ENCODE measurements around the gene HUS1B.

The HUS1B gene

DNA sequence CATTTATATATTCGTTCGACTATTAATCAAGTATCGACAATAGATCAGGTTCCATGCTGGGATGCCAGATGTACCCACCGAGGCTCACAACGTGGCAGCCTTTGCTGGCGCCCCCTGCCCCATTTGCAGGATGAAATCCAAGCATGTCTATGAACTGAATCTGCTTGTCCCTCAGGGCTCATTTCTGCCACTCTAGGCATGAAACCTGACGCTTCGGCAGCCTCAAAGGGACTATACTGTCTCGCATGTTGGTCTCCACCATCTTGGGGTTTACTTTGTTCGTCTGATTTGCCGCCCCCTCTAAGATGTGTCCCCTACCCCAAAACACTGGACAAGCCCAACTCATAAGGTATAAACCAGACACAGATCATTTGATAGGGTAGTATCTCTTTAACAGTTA lies 36.7 kb downstream of the HUS1B start:
- no peaks in the 10 kb centered on the region for H3F3A ChIP-seq (ENCODE audit: control insufficient read depth, insufficient read depth)
- TF ChIP-seq, protein P1, sequence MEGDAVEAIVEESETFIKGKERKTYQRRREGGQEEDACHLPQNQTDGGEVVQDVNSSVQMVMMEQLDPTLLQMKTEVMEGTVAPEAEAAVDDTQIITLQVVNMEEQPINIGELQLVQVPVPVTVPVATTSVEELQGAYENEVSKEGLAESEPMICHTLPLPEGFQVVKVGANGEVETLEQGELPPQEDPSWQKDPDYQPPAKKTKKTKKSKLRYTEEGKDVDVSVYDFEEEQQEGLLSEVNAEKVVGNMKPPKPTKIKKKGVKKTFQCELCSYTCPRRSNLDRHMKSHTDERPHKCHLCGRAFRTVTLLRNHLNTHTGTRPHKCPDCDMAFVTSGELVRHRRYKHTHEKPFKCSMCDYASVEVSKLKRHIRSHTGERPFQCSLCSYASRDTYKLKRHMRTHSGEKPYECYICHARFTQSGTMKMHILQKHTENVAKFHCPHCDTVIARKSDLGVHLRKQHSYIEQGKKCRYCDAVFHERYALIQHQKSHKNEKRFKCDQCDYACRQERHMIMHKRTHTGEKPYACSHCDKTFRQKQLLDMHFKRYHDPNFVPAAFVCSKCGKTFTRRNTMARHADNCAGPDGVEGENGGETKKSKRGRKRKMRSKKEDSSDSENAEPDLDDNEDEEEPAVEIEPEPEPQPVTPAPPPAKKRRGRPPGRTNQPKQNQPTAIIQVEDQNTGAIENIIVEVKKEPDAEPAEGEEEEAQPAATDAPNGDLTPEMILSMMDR (IDR thresholded peaks at IDR 0.05; ENCODE audit: low read depth, low read length, poor library complexity, severe bottlenecking), result no peak
- TF ChIP-seq EZH2phosphoT487 (IDR thresholded peaks at IDR 0.05; ENCODE audit: borderline replicate concordance, low read length), result no peak
- no peaks in the 10 kb centered on the region for H3K9me2 ChIP-seq (replicated peaks; ENCODE audit: control insufficient read depth, low read length)

DNA sequence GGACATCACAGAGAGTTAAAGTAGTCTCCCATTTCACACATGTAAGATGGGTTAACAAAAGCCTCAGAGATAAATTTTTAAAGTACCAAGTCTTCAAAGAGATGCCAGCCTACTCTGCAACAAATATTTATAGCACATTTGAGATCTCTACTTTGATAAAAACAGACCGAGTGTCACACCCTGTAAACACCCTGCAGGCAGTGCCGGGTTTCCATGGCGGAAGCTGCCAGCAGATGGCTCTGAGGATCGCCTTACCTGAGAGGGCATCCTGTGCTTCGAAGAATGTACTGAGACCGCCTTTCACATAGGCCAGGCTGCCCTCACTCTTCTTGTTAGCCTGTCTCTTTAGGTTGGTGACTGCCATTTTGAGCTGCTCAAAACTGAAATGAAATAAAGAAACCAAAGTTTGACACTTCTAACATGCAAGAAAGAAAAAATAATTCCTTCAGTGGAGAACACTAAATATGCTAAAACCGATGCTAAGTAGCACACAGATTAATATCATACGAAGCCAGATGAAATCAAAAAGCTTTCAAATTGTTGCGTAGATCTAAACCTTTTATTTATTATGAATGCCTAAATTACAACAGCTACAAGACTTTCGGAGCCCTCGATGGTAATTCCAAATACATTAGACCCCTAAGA lies 39.3 kb downstream of the HUS1B start:
- Histone ChIP-seq H3F3A (ENCODE audit: control insufficient read depth, insufficient read depth) (no peaks in the 10 kb centered on the region), H3K4me1 (ENCODE audit: control insufficient read depth, low read length) (no peaks in the 10 kb centered on the region), H3K36me3 (ENCODE audit: control insufficient read depth, low read length) (0 out of 2 replicates have a peak, but pooled peaks cover 4% of the 10 kb centered on the region), H3K27ac (ENCODE audit: low read depth, low read length) (no peak overlapping the region), H3K27me3 (ENCODE audit: control insufficient read depth, low read length) (no peaks in the 10 kb centered on the region), H3K79me2 (ENCODE audit: control insufficient read depth, low read length) (no peaks in the 10 kb centered on the region), H3K9me2 (replicated peaks; ENCODE audit: control insufficient read depth, low read length) (no peaks in the 10 kb centered on the region), H4K20me1 (ENCODE audit: control insufficient read depth, insufficient read depth, low read depth, low read length) (no peaks in the 10 kb centered on the region), H3K4me3 (ENCODE audit: low read length) (no peak overlapping the region), H3K9me3 (ENCODE audit: control insufficient read depth, insufficient read depth, low read length) (no peaks in the 10 kb centered on the region), H3K4me2 (ENCODE audit: low read length) (no peak overlapping the region)
- TF ChIP-seq, protein P1 (IDR thresholded peaks at IDR 0.05; ENCODE audit: low read depth, low read length, poor library complexity, severe bottlenecking), result no peak
- no peak for TF ChIP-seq EZH2phosphoT487 (IDR thresholded peaks at IDR 0.05; ENCODE audit: borderline replicate concordance, low read length)

More for the DNA sequence above, 36.7 kb downstream of the HUS1B start:
- H3K79me2 ChIP-seq (ENCODE audit: control insufficient read depth, low read length), result no peaks in the 10 kb centered on the region
- H3K9me3 ChIP-seq (ENCODE audit: control insufficient read depth, insufficient read depth, low read length), result no peaks in the 10 kb centered on the region
- H3K27ac ChIP-seq (ENCODE audit: low read depth, low read length), result no peak overlapping the region
- no peak overlapping the region for H3K4me3 ChIP-seq (ENCODE audit: low read length)
- 0 out of 2 replicates have a peak, but pooled peaks cover 4% of the 10 kb centered on the region for H3K36me3 ChIP-seq (ENCODE audit: control insufficient read depth, low read length)
- no peaks in the 10 kb centered on the region for H3K27me3 ChIP-seq (ENCODE audit: control insufficient read depth, low read length)
- H4K20me1 ChIP-seq (ENCODE audit: control insufficient read depth, insufficient read depth, low read depth, low read length), result no peaks in the 10 kb centered on the region
- no peak overlapping the region for H3K4me2 ChIP-seq (ENCODE audit: low read length)
- no peaks in the 10 kb centered on the region for H3K4me1 ChIP-seq (ENCODE audit: control insufficient read depth, low read length)

DNA sequence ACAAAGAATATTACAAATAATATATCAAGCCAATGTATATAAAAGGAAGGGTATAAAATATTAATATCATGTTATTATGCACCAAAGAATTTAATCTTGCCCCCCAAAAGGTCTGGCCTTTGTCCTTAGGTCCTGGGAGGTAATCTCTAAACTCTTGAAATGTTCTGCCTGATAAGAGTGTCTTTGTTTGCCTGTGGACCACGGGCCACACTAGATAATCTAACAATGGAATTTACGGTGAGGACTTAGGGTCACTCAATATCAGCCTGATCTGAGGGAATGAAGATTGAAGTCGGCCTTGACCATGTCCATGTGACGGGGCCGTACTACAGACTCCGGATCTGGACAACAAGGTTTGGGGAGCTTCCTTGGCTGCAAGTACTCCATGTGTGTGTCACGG lies 42.9 kb downstream of the HUS1B start:
- Histone ChIP-seq H3K4me2 (ENCODE audit: low read length) (no peak overlapping the region), H3K27ac (ENCODE audit: low read depth, low read length) (no peak overlapping the region), H3K4me1 (ENCODE audit: control insufficient read depth, low read length) (no peaks in the 10 kb centered on the region), H3K36me3 (ENCODE audit: control insufficient read depth, low read length) (0 out of 2 replicates have a peak, but pooled peaks cover 4% of the 10 kb centered on the region), H3K4me3 (ENCODE audit: low read length) (no peak overlapping the region), H3K9me2 (replicated peaks; ENCODE audit: control insufficient read depth, low read length) (no peaks in the 10 kb centered on the region), H3F3A (ENCODE audit: control insufficient read depth, insufficient read depth) (no peaks in the 10 kb centered on the region), H3K27me3 (ENCODE audit: control insufficient read depth, low read length) (no peaks in the 10 kb centered on the region), H3K9me3 (ENCODE audit: control insufficient read depth, insufficient read depth, low read length) (no peaks in the 10 kb centered on the region), H4K20me1 (ENCODE audit: control insufficient read depth, insufficient read depth, low read depth, low read length) (no peaks in the 10 kb centered on the region), H3K79me2 (ENCODE audit: control insufficient read depth, low read length) (no peaks in the 10 kb centered on the region)
- TF ChIP-seq EZH2phosphoT487 (IDR thresholded peaks at IDR 0.05; ENCODE audit: borderline replicate concordance, low read length), result no peak

DNA sequence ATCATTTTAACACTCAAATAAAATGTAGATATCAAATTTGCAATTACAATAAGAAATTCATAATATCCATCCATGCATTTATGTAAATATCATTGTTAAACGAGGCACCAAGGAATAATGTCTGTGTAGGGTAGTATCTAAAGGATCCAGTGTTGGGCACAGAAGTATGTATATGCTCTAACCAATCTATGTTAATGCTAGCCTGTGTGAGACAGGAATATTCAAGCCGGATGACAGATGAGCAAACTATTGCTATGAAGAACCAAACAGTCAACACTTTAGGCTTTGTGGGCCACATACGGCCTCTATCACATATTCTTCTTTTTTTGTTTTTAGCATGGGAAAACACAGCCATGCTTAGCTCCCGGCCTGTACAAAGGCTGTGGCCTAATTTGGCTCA lies 45.0 kb downstream of the HUS1B start:
- H3K36me3 ChIP-seq (ENCODE audit: control insufficient read depth, low read length), result no peaks in the 10 kb centered on the region
- H3K4me3 ChIP-seq (ENCODE audit: low read length), result no peak overlapping the region
- TF ChIP-seq EZH2phosphoT487 (IDR thresholded peaks at IDR 0.05; ENCODE audit: borderline replicate concordance, low read length), result no peak
- TF ChIP-seq, protein P1 (IDR thresholded peaks at IDR 0.05; ENCODE audit: low read depth, low read length, poor library complexity, severe bottlenecking), result no peak
- H3K4me1 ChIP-seq (ENCODE audit: control insufficient read depth, low read length), result no peaks in the 10 kb centered on the region
- no peaks in the 10 kb centered on the region for H4K20me1 ChIP-seq (ENCODE audit: control insufficient read depth, insufficient read depth, low read depth, low read length)
- no peaks in the 10 kb centered on the region for H3K79me2 ChIP-seq (ENCODE audit: control insufficient read depth, low read length)
- no peaks in the 10 kb centered on the region for H3F3A ChIP-seq (ENCODE audit: control insufficient read depth, insufficient read depth)
- H3K27me3 ChIP-seq (ENCODE audit: control insufficient read depth, low read length), result no peaks in the 10 kb centered on the region
- no peak overlapping the region for H3K4me2 ChIP-seq (ENCODE audit: low read length)
- no peaks in the 10 kb centered on the region for H3K9me2 ChIP-seq (replicated peaks; ENCODE audit: control insufficient read depth, low read length)
- no peaks in the 10 kb centered on the region for H3K9me3 ChIP-seq (ENCODE audit: control insufficient read depth, insufficient read depth, low read length)
- no peak overlapping the region for H3K27ac ChIP-seq (ENCODE audit: low read depth, low read length)
